GM18858 (cell line): ENCODE measurements around the gene APC.
"Not testable (repeated sequence)": the region's sequence is repeated elsewhere in the genome, so short reads cannot be mapped to it uniquely, and the experiment has no call there.

ENCODE experiments used
- ATAC-seq: cut with Tn5 transposase; IDR thresholded peaks from one replicate; pipeline ENCODE4 v1.9.1; 2021; ENCODE audit not compliant: unreplicated experiment

Gene APC

DNA sequence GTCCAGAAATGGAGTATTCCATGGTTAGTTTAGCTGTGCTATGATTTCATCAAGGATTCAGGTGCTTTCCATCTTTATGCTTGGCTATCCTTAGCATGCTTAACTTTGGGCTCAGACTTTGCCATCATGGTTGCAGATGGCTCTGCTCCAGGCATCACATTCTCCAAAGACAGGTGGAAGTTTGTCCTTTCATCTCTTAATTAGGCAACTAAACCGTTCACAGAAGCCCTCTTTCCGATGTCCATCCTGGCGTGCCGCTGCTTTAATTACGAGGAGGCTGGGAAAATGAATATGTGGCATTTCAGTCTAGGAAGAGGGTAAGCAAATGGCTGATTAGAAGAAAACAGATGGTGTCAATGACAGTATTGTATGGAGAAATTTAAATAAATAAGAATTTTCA is 24.5 kb upstream of the APC start:
- no peak for ATAC-seq

DNA sequence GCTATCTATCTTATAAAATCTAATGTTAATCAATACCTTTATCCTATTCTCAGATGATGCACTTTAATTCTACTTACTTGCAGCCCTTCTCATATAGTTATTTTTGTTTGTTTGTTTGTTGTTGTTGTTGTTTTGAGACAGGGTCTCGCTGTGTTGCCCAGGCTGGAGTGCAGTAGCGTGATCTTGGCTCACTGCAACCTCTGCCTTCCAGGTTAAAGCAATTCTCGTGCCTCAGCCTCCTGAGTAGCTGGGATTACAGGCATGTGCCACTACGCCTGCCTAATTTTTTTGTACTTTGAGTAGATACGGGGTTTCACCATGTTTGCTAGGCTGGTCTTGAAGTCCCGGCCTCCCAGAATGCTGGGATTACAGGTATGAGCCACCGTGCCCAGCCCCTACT is 20.8 kb upstream of the APC start:
- ATAC-seq, result not testable (repeated sequence)

DNA sequence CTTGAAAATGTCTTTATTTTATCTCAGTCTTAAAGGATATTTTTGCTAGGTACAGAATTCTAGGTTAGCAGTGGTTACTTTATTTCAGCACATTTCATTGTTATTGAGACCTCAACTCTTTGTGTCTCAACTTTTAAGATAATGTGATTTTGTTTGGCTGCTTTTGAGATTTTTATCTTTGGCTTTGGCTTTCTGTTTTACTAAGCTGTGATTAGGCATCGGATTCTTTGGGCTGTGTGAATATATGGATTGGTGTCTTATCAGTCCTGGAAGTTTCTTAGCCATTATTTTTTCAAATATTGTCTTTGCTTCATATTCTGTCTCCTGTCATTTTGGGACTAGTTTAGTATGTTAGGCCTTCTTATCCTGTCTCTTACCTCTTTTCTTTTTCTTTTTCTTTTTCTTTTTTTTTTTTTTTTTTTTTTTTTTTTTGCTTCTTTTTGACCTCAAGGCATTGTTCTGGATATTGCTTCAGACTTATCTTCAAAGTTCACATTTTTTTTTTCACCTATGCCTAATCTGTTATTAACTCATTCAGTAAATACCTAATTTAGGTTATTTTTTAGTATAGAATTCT is 20.1 kb upstream of the APC start:
- no peak for ATAC-seq

DNA sequence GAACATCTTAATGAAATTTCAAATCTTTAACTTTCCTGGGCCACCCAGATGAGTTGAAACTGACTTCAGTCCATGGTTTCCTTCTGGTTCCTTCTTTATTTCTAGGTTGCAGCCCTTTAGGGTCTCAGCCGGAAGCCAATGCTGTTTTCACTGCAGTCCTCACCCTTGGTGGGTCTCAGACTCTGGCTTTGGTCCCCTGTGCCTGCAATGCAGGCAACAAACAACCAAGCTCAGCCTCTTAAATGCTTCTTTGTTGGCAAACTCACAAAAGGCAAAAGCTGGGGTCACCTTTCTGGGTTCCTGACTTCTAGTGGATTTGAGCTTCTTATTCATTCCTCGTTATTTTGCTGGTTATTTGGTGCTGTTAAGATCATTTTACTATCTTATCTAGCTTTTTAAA is 19.3 kb upstream of the APC start:
- no peak for ATAC-seq

DNA sequence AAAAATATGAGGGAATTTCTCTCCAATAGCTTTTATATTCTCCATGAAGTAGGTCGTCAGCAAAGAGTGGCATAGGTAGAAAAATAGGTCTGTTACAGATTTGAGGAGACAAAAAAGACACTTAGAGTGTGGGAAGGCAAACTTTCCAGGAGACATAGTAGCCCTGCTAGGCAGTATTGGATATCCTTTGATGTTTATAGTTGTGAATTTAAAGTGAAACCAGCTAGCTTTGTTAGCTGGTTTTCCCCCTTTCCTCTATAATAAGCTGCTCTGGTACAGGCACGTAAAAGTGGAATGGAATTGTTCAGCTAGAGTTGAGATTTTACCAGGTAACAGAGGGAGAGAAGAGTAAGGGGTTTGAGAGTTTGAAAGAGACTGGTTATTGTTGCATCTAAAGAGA is 17.1 kb upstream of the APC start:
- no peak for ATAC-seq

DNA sequence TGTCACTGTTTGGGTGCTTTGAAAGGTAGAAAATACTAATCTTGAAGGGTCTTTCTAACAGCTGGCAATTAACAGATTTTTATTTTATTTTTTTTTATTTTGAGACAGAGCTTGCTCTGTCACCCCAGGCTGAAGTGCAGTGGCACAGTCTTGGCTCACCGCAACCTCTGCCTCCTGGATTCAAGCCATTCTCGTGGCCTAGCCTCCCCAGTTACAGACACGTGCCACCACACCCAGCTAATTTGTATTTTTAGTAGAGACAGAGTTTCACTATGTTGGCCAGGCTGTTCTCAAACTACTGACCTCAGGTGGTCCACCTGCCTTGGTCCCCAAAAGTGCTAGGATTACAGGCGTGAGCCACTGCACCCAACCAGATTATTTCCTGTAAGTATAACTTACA is 12.8 kb upstream of the APC start:
- ATAC-seq, result no peak

DNA sequence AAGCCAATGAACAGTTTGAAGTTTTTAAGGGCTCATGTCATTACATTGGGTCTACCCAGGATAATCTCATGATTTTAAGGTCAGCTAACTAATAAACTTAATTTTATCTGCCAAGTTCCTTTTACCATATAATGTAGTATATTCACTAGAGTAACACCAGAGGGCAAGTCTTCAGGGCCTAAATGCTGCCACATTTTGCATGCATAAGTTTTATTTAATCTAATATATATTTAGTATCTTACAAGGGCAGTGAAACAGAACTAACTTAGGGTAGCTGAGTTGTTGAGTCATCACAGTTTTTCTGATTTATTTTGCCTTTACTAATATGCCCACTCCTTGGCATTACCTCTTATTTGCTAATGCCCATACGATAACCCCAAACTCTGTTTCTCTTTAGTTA is 8.1 kb upstream of the APC start:
- ATAC-seq, result no peak

GRCh38 chr5:112732131-112732530 is 5.6 kb upstream of the APC start:
- no peak for ATAC-seq

GRCh38 chr5:112733586-112733985 is 4.1 kb upstream of the APC start:
- ATAC-seq, result no peak

GRCh38 chr5:112734597-112734996 is 3.1 kb upstream of the APC start:
- ATAC-seq, result no peak

DNA sequence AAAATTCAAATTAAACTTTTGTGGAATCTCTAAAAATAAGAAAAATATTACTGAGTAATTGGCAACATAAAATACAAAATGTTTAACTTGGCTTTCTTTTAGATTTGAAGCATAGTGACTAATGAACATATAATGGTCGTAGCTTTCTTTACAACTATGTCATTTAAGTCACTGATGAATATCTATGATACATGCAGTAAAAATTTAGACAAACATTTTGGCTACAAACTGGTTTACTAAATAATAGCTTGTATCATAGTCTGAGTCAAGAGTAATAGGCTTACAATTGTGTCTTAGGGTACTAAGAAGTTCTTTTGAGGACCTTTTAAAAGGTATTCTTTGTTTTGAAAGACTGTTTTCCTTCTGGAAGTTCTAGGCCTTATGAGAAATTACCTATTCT is 2.0 kb upstream of the APC start:
- no peak for ATAC-seq

DNA sequence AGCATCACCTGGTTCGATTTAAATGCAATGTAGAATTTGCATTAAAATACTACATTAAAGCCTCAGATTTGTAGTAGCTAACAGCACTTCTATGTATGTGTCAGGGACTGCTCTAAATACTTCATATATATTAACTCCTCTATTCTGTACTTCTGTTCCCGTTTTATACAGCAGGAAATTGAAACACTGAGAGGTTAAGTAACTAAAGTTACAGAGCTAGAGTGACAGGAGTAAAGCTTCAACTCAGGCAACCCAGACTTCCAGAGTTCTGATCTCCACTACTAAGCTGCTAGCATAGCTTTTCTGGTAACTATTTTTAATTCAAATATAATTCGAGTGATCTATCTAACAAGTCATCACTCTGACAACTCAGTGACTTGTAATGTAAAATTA is 619 bp upstream of the APC start:
- peak; percentile 5 for ATAC-seq

- ATAC-seq, result no peak
These were observed 491 bp downstream of the APC start for GRCh38 chr5:112738191-112738560.

GRCh38 chr5:112742424-112742823 is 4.7 kb downstream of the APC start:
- ATAC-seq, result no peak

- no peak for ATAC-seq
These were observed 5.9 kb downstream of the APC start for GRCh38 chr5:112743631-112744030.

DNA sequence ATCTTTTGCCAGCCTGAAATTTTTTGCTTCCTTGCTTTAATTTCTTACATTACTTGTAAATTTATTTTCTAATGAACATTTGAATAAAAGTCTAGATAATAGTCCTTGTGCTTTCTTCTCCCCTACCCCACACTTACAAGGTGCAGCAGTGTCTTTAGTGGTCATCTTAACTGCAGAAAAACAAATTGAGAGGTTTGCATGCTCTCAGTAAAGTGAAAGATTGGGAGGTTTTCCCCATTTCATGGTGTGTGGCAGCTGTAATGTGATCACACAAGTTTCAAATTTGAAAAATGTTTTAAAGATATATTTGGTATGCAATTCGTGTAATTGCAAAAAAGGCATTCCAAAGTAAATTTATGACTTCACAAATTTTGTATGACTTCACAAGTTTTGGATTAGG is 14.7 kb downstream of the APC start:
- no peak for ATAC-seq

- no peak for ATAC-seq
These were observed 18.0 kb downstream of the APC start for GRCh38 chr5:112755703-112756102.

DNA sequence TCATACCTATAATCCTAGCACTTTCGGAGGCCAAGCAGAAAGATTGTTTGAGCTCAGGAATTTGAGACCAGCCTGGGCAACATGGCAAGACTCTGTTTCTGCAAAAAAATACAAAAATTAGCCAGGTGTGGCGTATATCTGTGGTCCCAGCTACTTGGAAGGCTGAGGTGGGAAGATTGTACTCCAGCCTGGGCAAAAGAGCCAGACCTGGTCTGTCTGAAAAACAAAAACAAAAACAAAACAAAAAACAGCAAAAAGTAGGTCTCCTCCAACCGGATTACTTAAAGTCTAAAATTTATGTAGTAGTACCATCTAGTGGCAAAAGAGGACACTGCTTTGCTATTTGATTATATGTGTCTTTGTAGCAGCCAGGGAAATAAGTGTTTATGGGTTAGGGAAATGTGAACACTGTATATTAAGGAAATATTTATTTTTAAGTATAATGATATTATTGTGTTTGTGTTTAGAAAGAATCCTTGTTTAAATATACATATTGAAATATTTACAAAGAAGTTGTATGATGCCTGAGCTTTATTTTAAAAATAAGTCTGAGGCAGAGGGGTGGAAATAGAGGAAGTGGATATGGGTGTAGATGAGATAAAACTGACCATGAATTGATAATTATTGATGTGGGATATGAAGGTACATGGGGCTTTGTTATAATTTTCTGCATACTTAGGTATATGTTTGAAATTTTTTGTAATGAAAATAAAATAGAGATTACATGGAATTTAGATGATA is 20.0 kb downstream of the APC start:
- peak; percentile 92 for ATAC-seq

DNA sequence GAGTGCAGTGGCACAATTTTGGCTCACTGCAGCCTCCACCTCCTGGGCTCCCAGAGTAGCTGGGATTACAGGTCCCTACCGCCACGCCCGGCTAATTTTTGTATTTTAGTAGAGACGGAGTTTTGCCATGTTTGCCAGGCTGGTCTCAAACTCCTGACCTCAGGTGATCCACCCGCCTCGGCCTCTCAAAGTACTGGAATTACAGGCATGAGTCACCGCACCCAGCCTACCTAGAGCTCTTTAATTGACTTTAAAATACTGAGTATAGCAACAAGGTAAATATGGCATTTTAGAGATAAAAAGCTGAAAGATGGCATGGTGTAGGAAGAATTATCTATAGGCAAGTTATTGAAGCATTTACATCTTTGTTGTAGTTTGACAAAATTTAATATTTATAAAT is 21.0 kb downstream of the APC start:
- no peak for ATAC-seq

- ATAC-seq, result no peak
These were observed 24.6 kb downstream of the APC start for GRCh38 chr5:112762113-112762810.

DNA sequence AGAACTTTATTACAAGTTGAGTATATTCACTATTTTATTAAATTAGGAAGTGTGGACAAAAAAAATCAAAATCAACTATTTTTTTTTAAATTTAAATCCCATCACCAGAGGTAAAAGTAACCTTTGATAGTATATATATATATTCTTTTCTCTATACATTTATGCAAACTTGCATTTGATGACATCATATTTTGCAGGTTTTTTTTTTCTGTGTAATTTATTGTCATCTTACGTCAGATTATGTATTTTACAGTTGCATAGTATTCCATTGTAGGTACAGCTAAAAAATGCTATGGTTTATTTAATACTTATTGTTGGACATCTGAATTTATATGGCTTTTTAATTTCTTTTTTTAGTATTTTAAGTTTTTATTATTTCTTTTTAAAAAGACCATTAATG is 25.5 kb downstream of the APC start:
- ATAC-seq, result no peak

GRCh38 chr5:112772124-112772523 is 34.4 kb downstream of the APC start:
- no peak for ATAC-seq
